Pulmonary artery endothelial cell (primary cell): ENCODE results near the gene GATA1. TPM values are rescaled to one million over a fixed set of nuclear protein-coding genes. Genes with fewer than 3 reads are reported as not detected.

Experiments used
- DNase-seq: peaks from one replicate; pipeline ENCODE4 v3.0.0-alpha.2; 2011; ENCODE audit warnings: low read depth, low spot score
- total RNA-seq: library from RNA; depleted of rRNA; stranded (reverse); fragments of >200 nt; gene quantifications from 2 replicates; pipeline ENCODE4 v1.2.3, GENCODE V29; 2014

GATA1 gene
- not detected in 2 replicates for total RNA-seq

DNA sequence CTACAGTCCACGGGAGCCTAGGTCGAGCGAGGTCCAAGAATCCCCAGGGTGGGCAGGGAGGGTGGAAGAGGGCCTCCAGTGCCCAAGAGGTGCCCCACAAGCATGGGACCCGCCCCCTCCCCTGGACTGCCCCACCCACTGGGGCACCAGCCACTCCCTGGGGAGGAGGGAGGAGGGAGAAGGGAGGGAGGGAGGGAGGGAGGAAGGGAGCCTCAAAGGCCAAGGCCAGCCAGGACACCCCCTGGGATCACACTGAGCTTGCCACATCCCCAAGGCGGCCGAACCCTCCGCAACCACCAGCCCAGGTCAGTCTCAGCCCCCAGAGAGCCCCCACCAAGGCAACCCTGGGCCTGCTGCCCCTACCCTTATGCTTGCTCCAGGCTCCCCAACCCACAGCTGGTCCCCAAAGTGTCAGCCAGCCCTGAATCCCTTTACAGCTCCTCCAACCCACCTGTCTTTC is at the start of gene GATA1:
TSS of gene GATA1 (plus strand) at position 250 of the 460 bp plus-strand sequence. CDS start 4,520 bp downstream, outside the sequence.
- DNase-seq, result no peak

DNA sequence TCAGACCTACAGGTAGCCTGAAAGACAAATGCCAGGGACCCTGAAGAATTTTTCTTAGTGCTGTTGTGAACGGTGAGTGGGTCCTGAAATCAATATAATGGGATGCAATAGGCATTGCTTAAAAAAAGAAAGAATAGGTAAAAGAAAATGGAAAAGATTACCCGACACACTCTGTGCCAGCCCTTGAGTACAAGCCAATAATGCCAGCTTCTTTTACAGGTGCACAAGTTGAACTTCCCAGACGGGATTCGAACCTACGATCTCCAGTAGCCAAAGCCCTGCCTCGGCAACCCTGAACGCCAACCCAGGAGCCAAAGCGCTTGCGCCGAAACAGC is 49.5 kb upstream of the GATA1 start:
- DNase-seq, result no peak

DNA sequence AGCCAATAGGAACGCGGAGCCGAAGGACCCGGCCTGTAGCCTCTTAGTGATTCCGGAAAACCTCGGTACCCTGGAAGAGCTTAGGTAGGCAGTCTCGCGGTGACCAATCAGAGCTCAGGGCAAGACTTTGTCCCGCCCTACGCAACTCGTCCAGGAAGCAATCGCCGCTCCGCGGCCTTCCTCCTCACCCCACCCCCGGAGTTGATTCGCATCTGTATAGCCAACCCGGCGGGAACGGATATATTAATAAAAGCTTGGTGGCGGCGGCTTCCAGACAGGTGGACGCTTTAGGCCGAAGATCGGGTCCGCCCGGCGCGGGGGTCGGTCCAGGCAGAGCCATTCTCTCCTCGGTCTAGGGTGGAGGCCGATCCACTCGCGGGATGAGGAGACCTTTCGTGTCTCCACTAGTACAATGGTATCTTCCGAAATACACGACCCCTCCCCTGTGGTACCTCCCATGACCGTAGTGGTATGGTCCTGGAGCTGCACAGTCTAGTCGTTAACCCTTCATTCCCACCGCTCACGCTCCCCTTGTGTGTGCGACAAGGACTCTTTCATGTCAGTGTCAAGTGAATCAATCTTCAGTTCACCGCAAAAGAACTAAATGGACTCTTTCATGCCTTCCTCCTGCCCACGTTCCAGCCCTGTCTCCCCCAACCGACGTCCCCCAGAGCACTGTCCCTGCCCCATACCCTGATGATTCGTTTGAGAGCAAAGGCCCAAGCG is 49.0 kb upstream of the GATA1 start:
- DNase-seq, result peak; percentile 92

DNA sequence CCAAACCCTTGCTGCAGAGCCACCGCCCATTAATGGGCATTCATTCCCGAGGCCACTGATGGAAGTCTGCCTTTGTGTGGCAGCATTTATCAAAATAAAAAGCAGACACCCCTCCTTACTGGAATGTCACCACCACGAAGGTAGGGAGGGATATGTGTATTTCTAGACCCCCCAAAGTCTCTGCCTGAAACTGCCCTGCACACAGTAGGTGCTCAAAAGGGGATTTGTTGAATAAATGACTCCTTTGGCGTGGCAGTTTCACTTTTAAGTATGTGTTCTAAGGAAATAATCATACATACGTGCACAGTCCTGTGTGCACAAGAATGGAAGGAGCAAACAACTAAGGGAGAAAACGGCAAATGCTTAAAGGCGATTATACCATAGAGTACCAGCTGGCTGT is 48.5 kb upstream of the GATA1 start:
- no peak for DNase-seq

DNA sequence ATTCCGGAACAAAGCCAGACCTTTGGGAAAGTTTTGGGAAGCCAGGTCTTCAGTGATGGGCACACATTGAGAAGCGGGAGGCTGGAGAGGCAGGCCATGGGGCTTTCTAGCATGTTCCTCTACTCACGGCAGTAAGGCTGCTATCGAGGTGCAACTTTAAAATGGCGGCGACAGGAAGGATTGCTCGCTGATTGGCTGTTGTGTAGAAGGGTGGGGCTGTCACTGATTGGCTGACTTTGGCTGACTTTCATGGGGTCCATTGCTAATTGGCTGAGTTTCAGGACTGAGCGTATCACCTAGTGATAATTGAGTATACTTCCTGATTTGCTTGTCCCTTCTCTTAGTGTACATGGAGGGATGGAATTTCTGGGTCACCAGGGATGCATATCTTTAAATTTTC is 44.6 kb upstream of the GATA1 start:
- DNase-seq, result no peak

DNA sequence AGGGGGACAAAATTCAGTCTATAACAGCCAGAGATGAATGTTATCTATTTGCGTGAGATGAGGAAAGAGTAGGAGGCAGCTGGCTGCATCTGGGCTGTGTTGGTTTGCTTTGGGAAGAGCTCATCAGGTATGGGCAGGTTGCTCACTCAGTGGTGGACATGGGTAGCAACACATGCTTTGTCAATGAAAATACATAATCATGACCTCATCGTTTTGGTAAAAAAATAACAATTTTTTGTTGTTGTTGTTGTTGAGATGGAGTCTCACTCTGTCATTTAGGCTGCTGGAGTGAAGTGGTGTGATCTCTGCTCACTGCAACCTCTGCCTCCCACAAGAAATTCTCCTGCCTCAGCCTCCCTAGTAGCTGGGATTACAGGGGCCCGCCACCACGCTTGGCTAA is 41.2 kb upstream of the GATA1 start:
- DNase-seq, result no peak

DNA sequence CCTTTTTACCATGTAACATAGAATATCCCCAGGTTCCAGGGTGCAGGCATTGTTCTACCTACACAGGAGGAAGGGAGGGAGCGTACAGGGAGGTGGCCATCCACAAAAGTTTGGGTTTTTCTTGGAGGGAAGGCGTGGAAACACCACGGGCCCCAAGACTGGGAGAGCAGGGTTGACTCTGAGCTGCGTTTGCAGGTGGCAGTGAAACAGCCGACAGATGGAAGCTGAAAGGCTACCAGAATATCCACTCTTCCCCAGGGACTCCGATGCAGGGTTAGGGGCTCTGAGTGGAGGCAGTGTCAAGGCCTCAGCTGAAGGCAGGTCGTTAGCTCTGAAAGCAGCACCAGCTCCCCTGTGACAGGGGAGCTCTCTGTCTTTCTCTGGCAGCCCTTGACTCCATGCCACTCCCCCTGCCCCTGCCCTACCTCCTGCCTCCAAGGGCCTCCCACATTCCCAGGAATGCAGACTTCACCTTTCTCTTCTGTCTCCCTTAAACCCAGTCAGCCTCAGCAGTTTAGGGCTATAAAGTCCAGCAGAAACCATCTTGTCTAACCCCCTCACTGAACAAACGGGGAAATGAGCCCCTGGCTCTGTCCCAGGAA is 38.9 kb upstream of the GATA1 start:
- no peak for DNase-seq

DNA sequence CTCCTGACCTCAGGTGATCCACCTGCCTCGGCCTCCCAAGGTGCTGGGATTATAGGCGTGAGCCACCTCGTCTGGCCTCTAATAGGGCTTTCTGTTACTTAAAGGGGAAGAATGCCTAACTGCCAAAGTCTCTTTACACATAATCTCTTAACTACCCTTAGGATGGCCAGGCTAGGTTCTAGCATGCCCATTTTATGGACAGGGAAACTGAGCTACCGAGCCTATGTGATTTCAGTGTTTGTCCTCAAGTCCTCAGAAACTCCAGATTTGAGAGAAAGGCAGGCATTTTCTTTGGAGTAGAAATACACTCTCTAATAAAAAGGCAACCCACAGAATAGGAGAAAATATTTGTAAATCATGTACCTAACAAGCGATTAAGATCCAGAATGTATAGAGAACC is 37.2 kb upstream of the GATA1 start:
- no peak for DNase-seq

DNA sequence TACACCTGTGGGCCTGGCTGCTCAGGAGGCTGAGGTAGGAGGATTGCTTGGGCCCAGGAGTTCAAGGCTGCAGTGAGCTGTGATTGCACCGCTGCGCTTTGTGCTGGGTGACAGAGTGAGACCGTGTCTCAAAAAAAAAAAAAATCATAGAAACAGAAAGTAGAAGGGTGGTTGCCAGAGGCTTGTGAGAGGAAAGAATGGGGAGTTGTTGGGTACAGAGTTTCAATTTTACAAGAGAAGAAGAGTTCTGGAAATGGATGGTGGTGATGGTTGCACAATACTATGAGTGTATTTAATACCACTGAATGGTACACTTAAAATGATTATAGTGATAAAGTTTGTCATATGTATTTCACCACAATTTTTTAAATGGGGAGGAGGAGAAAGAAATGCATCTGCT is 35.0 kb upstream of the GATA1 start:
- DNase-seq, result no peak

DNA sequence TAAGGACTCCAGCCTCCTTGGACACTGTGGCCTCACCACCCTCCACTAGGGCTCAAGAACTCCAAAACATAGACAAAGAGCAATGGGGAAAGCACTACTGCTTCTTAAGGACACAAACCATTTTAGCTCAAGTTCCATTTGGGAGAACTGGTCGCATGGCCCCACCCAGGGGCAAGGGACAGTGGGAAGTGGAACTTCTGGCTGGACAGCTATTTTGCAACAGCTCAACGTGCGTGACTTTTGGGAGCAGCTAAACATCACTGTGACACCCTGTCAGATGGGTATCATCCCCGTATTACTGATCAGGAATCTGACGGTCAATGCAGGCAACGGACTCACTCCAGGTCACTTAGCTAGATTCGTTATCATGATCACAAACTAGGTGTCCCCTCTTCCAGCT is 33.9 kb upstream of the GATA1 start:
- no peak for DNase-seq

DNA sequence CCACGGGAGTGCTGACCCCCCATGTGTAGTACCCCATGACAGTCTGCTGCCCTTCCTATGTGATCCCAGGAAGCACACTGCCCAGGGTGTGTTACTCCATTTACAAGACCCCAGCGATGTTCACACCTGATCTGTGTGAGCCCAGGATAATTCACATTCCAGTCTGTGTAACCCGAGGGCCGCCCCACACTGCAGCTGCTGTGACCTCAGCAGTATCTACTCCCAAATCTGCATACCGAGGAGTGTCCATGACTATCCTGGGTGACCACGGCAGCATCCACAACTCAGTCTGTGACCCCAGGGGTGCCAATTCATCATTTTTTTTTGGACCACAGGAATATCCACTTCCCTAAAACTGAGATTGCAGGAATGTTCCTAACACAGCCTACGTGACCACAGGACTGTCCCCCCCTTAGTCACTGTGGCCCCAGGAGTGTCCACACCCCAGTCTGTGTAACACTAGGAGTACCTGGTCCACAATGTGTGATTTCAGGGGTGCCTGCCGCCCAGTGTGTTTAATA is 32.6 kb upstream of the GATA1 start:
- no peak for DNase-seq

DNA sequence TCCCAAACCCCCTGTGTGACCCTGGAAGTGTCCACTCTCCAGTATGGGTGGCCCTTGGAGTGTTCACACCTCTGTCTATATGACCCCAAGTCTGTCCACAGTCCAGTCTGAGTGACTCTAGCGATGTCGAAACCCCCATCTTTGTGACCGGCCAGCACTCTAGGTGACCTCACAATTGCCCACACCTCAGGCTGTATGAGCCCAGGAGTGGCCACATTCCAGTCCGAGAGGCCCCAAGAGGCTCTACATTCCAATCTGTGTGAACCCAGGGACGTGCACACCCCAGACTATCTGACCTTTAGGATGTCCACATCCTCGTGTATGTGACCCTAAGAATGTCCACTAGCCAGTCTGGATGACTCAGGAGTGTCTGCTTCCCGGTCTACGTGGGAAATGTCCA is 32.2 kb upstream of the GATA1 start:
- no peak for DNase-seq

DNA sequence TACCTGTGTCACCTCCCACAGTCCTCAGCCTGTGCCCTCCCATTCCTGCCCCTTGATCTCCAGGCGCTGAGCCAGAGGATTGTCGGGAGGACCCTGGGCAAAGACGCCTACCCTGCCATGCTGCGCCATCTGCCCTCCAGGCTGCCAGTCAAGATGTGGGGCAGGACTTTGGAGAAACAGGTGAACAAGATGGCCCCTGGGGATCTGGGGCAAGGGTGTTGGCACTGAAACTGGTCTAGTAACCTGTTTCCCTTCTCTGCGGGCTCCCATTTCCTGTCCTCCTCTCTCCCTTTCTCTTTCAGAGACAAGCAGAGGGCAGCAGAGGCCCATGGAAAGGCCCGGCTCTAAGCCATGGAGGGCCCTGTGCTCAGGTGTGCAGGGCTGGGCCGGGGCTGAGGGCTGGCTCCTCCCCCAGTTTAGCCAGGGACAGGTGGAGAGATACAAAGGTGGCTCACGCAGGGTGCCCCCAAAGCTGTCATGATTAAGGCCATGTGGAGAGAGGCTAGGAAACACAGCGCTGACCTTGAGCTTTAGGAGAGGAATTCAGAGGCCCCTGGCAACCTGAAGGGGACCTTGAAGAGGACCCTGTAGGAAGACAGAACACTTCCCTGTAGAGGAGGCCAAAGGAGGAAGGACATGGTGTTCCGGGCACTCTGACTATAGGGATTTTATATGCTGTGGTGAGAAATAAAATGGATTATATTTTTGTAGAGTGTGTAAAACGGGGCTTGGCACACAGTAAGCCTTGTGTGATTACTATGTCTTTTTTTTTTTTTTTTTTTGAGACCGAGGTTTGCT is 24.5 kb upstream of the GATA1 start, which contains the start of gene GLOD5:
TSS of gene GLOD5 (plus strand) at position 74 of the 798 bp plus-strand sequence. CDS start at position 118, 44 bp downstream.
- DNase-seq, result no peak

DNA sequence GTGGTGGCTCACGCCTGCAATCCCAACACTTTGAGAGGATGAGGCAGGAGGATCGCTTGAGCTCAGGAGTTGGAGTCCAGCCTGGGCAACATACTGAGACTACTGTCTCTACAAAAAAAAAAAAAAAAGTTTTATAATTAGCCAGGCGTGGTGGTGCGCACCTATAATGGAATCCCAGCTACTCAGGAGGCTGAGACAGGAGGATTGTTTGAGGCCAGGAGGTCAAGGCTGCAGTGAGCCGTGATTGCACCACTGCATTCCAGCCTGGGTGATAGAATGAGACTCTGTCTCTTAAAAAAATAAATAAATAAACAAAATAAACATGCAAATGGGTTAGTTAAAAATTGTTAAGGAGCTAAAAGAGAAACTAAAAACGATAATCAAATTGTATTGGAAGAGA is 17.2 kb upstream of the GATA1 start:
- no peak for DNase-seq

DNA sequence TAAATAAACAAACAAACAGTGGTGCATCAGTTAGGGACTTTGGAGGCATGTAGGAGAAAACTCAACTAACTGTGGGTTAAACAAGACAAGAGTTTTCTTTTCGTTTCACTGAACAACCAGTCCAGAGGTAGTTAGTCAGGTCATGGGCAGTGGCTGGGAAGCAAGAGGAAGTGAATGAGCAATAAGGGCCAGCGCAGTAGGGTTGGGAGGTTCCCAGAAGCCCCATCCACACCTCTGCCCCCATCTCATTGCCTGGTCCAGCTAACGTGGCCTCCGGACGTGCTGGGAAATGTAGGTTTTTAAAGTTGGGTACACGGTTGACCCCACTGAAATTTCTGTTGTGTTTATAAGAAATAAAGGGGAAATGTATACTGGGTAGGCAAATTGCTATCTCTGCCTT is 16.1 kb upstream of the GATA1 start:
- no peak for DNase-seq

DNA sequence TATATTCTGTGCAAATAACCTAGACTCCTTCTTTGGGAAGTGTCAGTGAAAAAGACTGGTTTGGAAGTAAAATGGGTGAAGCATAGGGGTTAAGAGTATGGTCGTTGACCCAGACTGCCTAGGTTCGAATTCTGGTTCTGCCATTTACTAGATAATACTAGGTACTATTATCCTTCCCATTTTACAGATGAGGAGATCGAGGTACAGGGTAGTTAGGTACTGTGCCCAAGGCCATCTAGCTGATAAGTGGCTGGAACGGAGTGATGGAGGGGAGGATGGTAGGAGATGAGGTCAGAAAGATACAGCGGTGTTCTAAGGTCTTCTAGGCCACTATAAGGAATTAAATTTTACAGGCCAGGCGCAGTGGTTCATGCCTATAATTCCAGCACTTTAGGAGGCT is 13.8 kb upstream of the GATA1 start:
- DNase-seq, result no peak

DNA sequence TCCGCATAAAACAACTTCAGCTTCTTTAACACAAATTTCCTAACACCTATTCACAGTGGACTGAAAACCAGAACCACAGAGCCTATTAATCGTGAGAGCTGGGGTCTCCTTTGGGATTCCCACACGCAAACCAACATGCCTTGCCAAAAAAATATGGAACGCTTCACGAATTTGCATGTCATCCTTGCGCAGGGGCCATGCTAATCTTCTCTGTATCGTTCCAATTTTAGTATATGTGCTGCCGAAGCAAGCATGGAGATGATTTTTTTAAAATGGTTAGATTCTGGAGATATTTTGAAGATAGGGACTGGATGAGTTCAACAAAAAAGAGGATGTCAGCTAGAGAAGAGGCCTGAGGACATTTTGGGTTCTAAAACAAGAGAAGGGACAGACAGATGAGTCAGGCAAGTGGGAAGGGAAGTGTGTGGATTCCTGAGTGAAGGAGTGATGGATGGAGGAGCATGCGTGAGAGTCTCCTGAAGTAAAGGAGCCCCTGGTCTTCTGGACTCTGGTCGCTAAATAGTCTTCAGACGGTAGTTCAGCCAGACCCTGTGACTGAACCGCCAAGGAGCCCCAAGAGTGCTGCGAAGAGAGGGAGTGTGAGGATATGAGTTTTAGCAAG is 9.5 kb upstream of the GATA1 start:
- DNase-seq, result no peak

DNA sequence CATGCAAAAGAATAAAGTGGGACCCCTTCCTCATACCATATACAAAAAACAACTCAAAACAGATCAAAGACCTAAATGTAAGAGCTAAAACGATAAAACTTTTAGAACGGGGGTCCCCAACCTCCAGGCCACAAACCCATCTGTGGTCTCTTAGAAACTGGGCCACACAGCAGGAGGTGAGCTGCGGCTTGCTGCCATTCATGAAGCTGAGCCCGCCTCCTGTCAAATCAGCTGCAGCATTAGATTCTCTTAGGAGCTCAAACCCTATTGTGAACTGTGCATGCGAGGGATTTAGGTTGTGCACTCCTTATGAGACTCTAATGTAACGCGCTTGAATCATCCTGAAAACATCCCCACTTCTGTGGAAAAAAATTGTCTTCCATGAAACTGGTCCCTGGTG is 7.0 kb upstream of the GATA1 start:
- no peak for DNase-seq

DNA sequence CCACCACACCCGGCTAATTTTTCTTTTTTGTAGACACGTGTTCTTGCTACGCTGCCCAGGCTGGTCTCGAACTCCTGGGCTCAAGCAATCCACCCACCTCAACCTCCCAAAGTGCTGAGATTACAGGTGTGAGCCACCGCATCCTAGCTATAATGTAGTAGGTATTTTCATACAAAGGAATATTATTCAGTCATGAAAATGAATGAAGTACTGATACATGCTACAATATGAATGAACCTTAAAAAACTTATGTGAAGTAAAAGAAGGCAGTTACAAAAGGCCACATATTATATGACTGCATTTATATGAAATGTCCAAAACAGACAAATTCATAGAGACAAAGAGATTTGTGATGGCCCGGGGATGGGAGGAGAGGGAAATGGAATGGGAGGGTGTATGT is 4.7 kb upstream of the GATA1 start:
- DNase-seq, result no peak

DNA sequence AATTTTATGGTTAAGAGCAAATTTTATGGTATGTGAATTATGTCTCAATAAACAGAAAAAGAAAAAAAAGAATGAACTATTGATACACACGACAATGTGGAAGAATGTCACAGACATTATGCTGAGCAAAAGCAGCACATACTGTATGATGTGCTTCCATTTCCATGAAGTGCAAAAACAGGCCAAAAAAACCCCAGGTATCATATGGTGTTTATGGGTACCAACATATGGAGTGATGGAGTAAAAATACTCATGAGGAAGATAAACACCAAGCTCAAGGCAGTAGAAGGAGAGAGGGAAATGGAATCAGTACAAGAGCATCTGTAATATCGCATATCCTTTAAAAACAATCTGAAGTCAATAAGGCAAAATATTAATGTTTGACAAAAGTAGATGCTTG is 4.2 kb upstream of the GATA1 start:
- no peak for DNase-seq

DNA sequence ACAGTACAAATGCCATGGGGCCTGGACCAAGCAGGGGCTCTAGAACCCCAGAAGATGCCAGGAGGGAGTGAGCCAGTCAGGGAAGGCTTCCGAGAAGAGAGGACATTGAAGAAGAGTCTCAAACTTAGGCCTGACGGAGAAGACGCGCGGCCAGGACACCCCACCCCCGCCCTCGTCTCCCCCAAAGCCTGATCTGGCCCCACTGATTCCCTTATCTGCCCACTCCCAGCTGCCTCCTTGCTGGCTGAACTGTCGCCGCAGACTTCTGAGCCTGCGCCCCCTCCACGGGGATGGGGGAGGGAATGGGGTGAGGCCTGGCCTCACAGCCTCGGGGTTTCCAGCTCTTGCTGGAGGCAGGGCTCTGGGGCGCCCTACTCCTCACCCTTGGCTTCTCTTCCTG is 3.6 kb upstream of the GATA1 start:
- DNase-seq, result no peak

DNA sequence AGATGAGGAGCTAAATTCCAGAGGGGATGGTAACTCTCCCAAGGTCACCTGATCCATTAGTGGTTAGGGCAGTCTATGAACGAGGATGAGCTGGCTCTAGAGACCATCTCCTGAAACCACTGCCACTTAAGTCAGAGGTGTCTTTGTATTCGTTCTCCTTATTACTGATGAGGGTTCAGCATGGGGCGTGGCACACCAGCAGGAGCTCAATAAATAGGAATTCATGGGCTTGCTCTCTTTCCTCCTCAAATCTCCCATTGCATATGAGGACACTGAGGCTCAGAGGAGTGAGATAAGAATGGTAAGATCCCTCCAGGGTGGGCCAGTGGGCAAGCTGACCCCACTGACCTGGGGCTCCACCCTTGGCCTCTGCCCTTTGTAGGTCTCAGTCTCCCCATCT is 1.7 kb upstream of the GATA1 start:
- no peak for DNase-seq
